IMR-90 (cell line): ENCODE results near the gene ODAD2. TPM values are rescaled to one million over a fixed set of nuclear protein-coding genes. Genes with fewer than 3 reads are reported as not detected.

ENCODE experiments used
- ATAC-seq: fragments of 200-7000 bp; cut with Tn5 transposase; 2 replicates; pipeline ENCODE4 v1.9.1; 2020; ENCODE audit warnings: low read depth, mild to moderate bottlenecking, moderate library complexity
- BruUV-seq: library from RNA; stranded (reverse); fragments of 400-500 nt; replicated peaks from 2 replicates; lab custom pipeline; 2021; lab: Mats Ljungman, UMichigan
- CTCF ChIA-PET: fragments of 300-600 bp; formaldehyde crosslinking; extraction: SDS; loops from one replicate; lab custom pipeline; 2021; ENCODE audit warnings: antibody characterized with exemption; lab: Yijun Ruan, JAX
- POLR2A ChIA-PET: fragments of 300-600 bp; sonication (Branson Sonifier 250); formaldehyde crosslinking; loops from one replicate; lab custom pipeline; 2022; ENCODE audit warnings: antibody characterized with exemption; ENCODE audit not compliant: unreplicated experiment; lab: Charles Lee
- DNase-seq: peaks from one replicate; pipeline ENCODE4 v3.0.0; 2013
- H2AFZ ChIP-seq: replicated peaks from 2 replicates; pipeline ENCODE3; 2013; ENCODE audit warnings: low read length, mild to moderate bottlenecking; ENCODE audit not compliant: poor library complexity
- H2AK5ac ChIP-seq: 2 replicates; pipeline ENCODE4 v1.6.1; 2013; ENCODE audit warnings: low read depth, low read length, inconsistent platforms
- H2AK9ac ChIP-seq: replicated peaks from 2 replicates; pipeline ENCODE3; 2013; ENCODE audit warnings: mild to moderate bottlenecking, low read depth, low read length, moderate library complexity; ENCODE audit not compliant: poor library complexity
- H2BK120ac ChIP-seq: 2 replicates; pipeline ENCODE4 v1.6.1; 2013; ENCODE audit warnings: low read depth, low read length, inconsistent platforms
- H2BK15ac ChIP-seq: 3 replicates; pipeline ENCODE4 v1.6.1; 2013; ENCODE audit warnings: low read depth, low read length, inconsistent platforms
- H2BK20ac ChIP-seq: 2 replicates; pipeline ENCODE4 v1.6.1; 2013; ENCODE audit warnings: low read depth, mild to moderate bottlenecking, inconsistent platforms, low read length, moderate library complexity
- H2BK5ac ChIP-seq: 2 replicates; pipeline ENCODE4 v1.6.1; 2013; ENCODE audit warnings: mild to moderate bottlenecking, low read depth, low read length, inconsistent platforms; ENCODE audit not compliant: poor library complexity, severe bottlenecking
- H3K14ac ChIP-seq: replicated peaks from 2 replicates; pipeline ENCODE4 v1.6.1; 2013; ENCODE audit warnings: low read depth, low read length, inconsistent platforms
- H3K18ac ChIP-seq: 2 replicates; pipeline ENCODE4 v1.6.1; 2013; ENCODE audit warnings: low read depth, low read length, control low read depth
- H3K23ac ChIP-seq: 2 replicates; pipeline ENCODE4 v1.6.1; 2013; ENCODE audit warnings: low read depth, low read length, inconsistent platforms
- H3K27ac ChIP-seq: 2 replicates; pipeline ENCODE4 v1.5.1; 2013; ENCODE audit warnings: mild to moderate bottlenecking, control low read depth, low read length; ENCODE audit not compliant: insufficient read depth
- H3K27me3 ChIP-seq: 2 replicates; pipeline ENCODE4 v1.6.1; 2013; ENCODE audit warnings: low read length; ENCODE audit not compliant: control insufficient read depth, insufficient read depth
- H3K36me3 ChIP-seq: 2 replicates; pipeline ENCODE4 v1.6.1; 2013; ENCODE audit warnings: low read length, mixed read lengths; ENCODE audit not compliant: control insufficient read depth, insufficient read depth
- H3K4ac ChIP-seq: 2 replicates; pipeline ENCODE4 v1.6.1; 2013; ENCODE audit warnings: low read depth, low read length, inconsistent platforms
- H3K4me1 ChIP-seq: 2 replicates; pipeline ENCODE4 v1.6.1; 2013; ENCODE audit warnings: low read length, mixed read lengths; ENCODE audit not compliant: control insufficient read depth, insufficient read depth
- H3K4me2 ChIP-seq: 2 replicates; pipeline ENCODE4 v1.6.1; 2013; ENCODE audit warnings: low read depth, mild to moderate bottlenecking, control low read depth, low read length, moderate library complexity
- H3K4me3 ChIP-seq: 2 replicates; pipeline ENCODE4 v1.5.1; 2013; ENCODE audit warnings: low read depth, mild to moderate bottlenecking, control low read depth, low read length, moderate library complexity; ENCODE audit not compliant: insufficient read depth
- H3K56ac ChIP-seq: 2 replicates; pipeline ENCODE4 v1.6.1; 2013; ENCODE audit warnings: low read length, inconsistent platforms; ENCODE audit not compliant: insufficient read depth; ENCODE audit errors: extremely low read depth
- H3K79me1 ChIP-seq, 2 experiments: 2 replicates each; pipeline ENCODE4 v1.6.1; 2013; ENCODE audit warnings: low read length in 2 of 2, inconsistent platforms in 1 of 2, low read depth in 1 of 2
- H3K9ac ChIP-seq: 2 replicates; pipeline ENCODE4 v1.6.1; 2013; ENCODE audit warnings: low read depth, low read length, control low read depth
- H3K9me1 ChIP-seq: 2 replicates; pipeline ENCODE4 v1.6.1; 2013; ENCODE audit warnings: low read length, inconsistent platforms; ENCODE audit not compliant: insufficient read depth
- H3K9me3 ChIP-seq: 2 replicates; pipeline ENCODE4 v1.6.1; 2013; ENCODE audit warnings: low read length; ENCODE audit not compliant: control insufficient read depth, insufficient read depth
- H4K20me1 ChIP-seq: 2 replicates; pipeline ENCODE4 v1.6.1; 2013; ENCODE audit warnings: low read length, inconsistent platforms; ENCODE audit not compliant: insufficient read depth
- H4K5ac ChIP-seq: 2 replicates; pipeline ENCODE4 v1.6.1; 2013; ENCODE audit warnings: mild to moderate bottlenecking, low read depth, low read length, control low read depth
- H4K8ac ChIP-seq, 2 experiments: 2 replicates each; pipeline ENCODE4 v1.6.1; 2013; ENCODE audit warnings: low read depth in 2 of 2, low read length in 2 of 2, control low read depth in 1 of 2, inconsistent platforms in 1 of 2
- H4K91ac ChIP-seq: 2 replicates; pipeline ENCODE4 v1.6.1; 2013; ENCODE audit warnings: low read depth, low read length, inconsistent platforms; ENCODE audit not compliant: insufficient read depth
- BHLHE40 ChIP-seq: fragments of 150-350 bp; IDR thresholded peaks from 2 replicates; pipeline ENCODE4 v1.6.1; 2016; ENCODE audit warnings: mild to moderate bottlenecking, low read depth, low read length
- CEBPB ChIP-seq: IDR thresholded peaks from 2 replicates; pipeline ENCODE4 v1.6.1; 2012; ENCODE audit warnings: low read depth, low read length, improper control_type of control experiment
- CHD1 ChIP-seq: IDR thresholded peaks from 2 replicates; pipeline ENCODE4 v1.6.1; 2012; ENCODE audit warnings: low read depth, low read length, improper control_type of control experiment
- CTCF ChIP-seq: conservative IDR thresholded peaks from 2 replicates; pipeline ENCODE4 v1.5.1; 2012; ENCODE audit warnings: mild to moderate bottlenecking, low read depth, low read length, improper control_type of control experiment
- ELK1 ChIP-seq: fragments of 150-350 bp; IDR thresholded peaks from 2 replicates; pipeline ENCODE4 v1.6.1; 2016; ENCODE audit warnings: low read depth, mild to moderate bottlenecking, low read length, moderate library complexity, borderline replicate concordance
- FOS ChIP-seq: fragments of 150-350 bp; IDR thresholded peaks from 2 replicates; pipeline ENCODE4 v1.6.1; 2016; ENCODE audit warnings: low read depth, low read length
- MAFK ChIP-seq: IDR thresholded peaks from 2 replicates; pipeline ENCODE4 v1.6.1; 2012; ENCODE audit warnings: low read depth, low read length, improper control_type of control experiment
- MAZ ChIP-seq: IDR thresholded peaks from 2 replicates; pipeline ENCODE4 v1.6.1; 2012; ENCODE audit warnings: low read depth, mild to moderate bottlenecking, low read length, improper control_type of control experiment, moderate library complexity, borderline replicate concordance
- MXI1 ChIP-seq: IDR thresholded peaks from 2 replicates; pipeline ENCODE4 v1.6.1; 2012; ENCODE audit warnings: low read depth, mild to moderate bottlenecking, low read length, moderate library complexity, borderline replicate concordance
- NFE2L2 ChIP-seq: fragments of 150-350 bp; IDR thresholded peaks from 2 replicates; pipeline ENCODE4 v1.6.1; 2016; ENCODE audit warnings: low read depth, mild to moderate bottlenecking, low read length
- POLR2A ChIP-seq: IDR thresholded peaks from 2 replicates; pipeline ENCODE4 v1.6.1; 2012; ENCODE audit warnings: mild to moderate bottlenecking, low read depth, low read length
- RAD21 ChIP-seq: IDR thresholded peaks from 2 replicates; pipeline ENCODE4 v1.6.1; 2012; ENCODE audit warnings: low read length, improper control_type of control experiment
- RCOR1 ChIP-seq: IDR thresholded peaks from 2 replicates; pipeline ENCODE4 v1.6.1; 2012; ENCODE audit warnings: mild to moderate bottlenecking, low read length, improper control_type of control experiment; ENCODE audit not compliant: insufficient replicate concordance
- RFX5 ChIP-seq: IDR thresholded peaks from 2 replicates; pipeline ENCODE4 v1.8.0; 2012; ENCODE audit warnings: low read depth, mild to moderate bottlenecking, low read length, moderate library complexity
- SMC3 ChIP-seq: fragments of 150-350 bp; IDR thresholded peaks from 2 replicates; pipeline ENCODE4 v1.6.1; 2016; ENCODE audit warnings: low read depth, mild to moderate bottlenecking, antibody characterized with exemption, low read length, moderate library complexity
- USF2 ChIP-seq: fragments of 150-350 bp; IDR thresholded peaks from 2 replicates; pipeline ENCODE4 v1.6.1; 2017; ENCODE audit warnings: mild to moderate bottlenecking, antibody characterized with exemption, low read length, low read depth
- WGBS, 2 experiments: methylation state at CpG; one replicate each; pipeline versions ENCODE4 v1.1.5 to v1.1.7; 2013; ENCODE audit warnings: missing lambda C conversion rate in 2 of 2; ENCODE audit not compliant: insufficient read length in 1 of 2; ENCODE audit errors: extremely low coverage in 2 of 2; 5-methylcytosine and 5-hydroxymethylcytosine counted together
- dilution Hi-C: fragments of 300-500 bp; cut with HindIII; formaldehyde crosslinking; loops from one replicate; pipeline ENCODE4 v1.14.3; 2018; ENCODE audit warnings: low sequenced_read_pairs; ENCODE audit not compliant: unreplicated experiment
- in situ Hi-C: fragments of 300-500 bp; cut with MboI; formaldehyde crosslinking; loops from 3 replicates; pipeline ENCODE4 v1.14.3; 2019; ENCODE audit warnings: low sequenced_read_pairs, inconsistent platforms, mixed read lengths
- intact Hi-C: fragments of 100-400 bp; cut with micrococcal nuclease; formaldehyde crosslinking; loops from 2 replicates; pipeline ENCODE4 v1.10.0; 2022
- polyA plus RNA-seq, 3 experiments: library from polyadenylated mRNA; depleted of rRNA; stranded (reverse); fragments of >200 nt; gene quantifications; 2 replicates each; pipeline ENCODE4 v1.2.3, GENCODE V29; 2012; ENCODE audit warnings: low replicate concordance in 1 of 3
- total RNA-seq: library from RNA; depleted of rRNA; stranded (reverse); fragments of >200 nt; gene quantifications from 2 replicates; pipeline ENCODE4 v1.2.3, GENCODE V29; 2012

ODAD2 gene
- total and polyA plus RNA-seq, 2 of the 4 experiments (the other 2 are of a cell fraction), result 0.53 to 0.72 TPM

- in situ Hi-C loops, result no loop called here
- H3K4me2 ChIP-seq, result no peak overlapping the region
- H3K18ac ChIP-seq, result no peak overlapping the region
- H2BK20ac ChIP-seq, result no peak overlapping the region
- CTCF ChIA-PET, result no interaction called here
- no peak overlapping the region for H3K56ac ChIP-seq
- no peak overlapping the region for H3K4ac ChIP-seq
- intact Hi-C loops, result no loop called here
- no peak overlapping the region for H3K23ac ChIP-seq
- H4K20me1 ChIP-seq, result no peaks in the 10 kb centered on the region
- H3K9ac ChIP-seq, result no peak overlapping the region
- H2BK5ac ChIP-seq, result no peak overlapping the region
- no peak overlapping the region for H2BK15ac ChIP-seq
- H3K27me3 ChIP-seq, result no peaks in the 10 kb centered on the region
- no peaks in the 10 kb centered on the region for H3K9me3 ChIP-seq
- no peak overlapping the region for H4K5ac ChIP-seq
- no peak overlapping the region for H3K27ac ChIP-seq
- BruUV-seq, result no TSS peak
- dilution Hi-C loops, result no loop called here
- no peak overlapping the region for H3K14ac ChIP-seq
- H3K79me1 ChIP-seq, result no peaks in the 10 kb centered on the region
- H4K91ac ChIP-seq, result no peak overlapping the region
- no peak overlapping the region for H2AK5ac ChIP-seq
- H2BK120ac ChIP-seq, result no peak overlapping the region
- DNase-seq (no peak), ATAC-seq (no peak)
- TF ChIP-seq POLR2A (no peak), CHD1 (no peak), CTCF (no peak), USF2 (no peak), RFX5 (no peak), NFE2L2 (no peak), MAZ (no peak), SMC3 (no peak), ELK1 (no peak), CEBPB (no peak), MXI1 (no peak), RAD21 (no peak), RCOR1 (no peak), BHLHE40 (no peak), MAFK (no peak), FOS (no peak)
- no peak overlapping the region for H2AFZ ChIP-seq
- H3K9me1 ChIP-seq, result no peaks in the 10 kb centered on the region
- no peak overlapping the region for H4K8ac ChIP-seq
- no peaks in the 10 kb centered on the region for H3K4me1 ChIP-seq
- no peak overlapping the region for H3K4me3 ChIP-seq
- POLR2A ChIA-PET, result interaction anchor here (0.6 kb wide), 2 partner anchors 12 to 74 kb away, joined by 3 to 4 read pairs; no protein-coding TSS in a partner anchor
- H2AK9ac ChIP-seq, result no peak overlapping the region
- no CpG with 5 or more reads among the region's 4 CpGs for WGBS, 2 experiments
- H3K36me3 ChIP-seq, result no peaks in the 10 kb centered on the region
These were observed 120.6 kb downstream of the ODAD2 start for GRCh38 chr10:27878281-27878680.
